Stimulated activated CD8-positive, alpha-beta memory T cell treated with anti-CD3 and anti-CD28 coated beads, Interleukin-2, amount 100 ng/mL, for 48 hours (primary cell): Measurements from ENCODE around the gene UBASH3B.
"Not testable (repeated sequence)": the region's sequence is repeated elsewhere in the genome, so short reads cannot be mapped to it uniquely, and the experiment has no call there.

Experiments used
- DNase-seq, 2 donors: peaks; one replicate each; pipeline ENCODE4 v3.0.0-alpha.2; 2020; ENCODE audit warnings: low read depth in 2 of 2

Gene UBASH3B

GRCh38 chr11:122850076-122850631 lies 194.6 kb downstream of the UBASH3B start:
- peak; percentile 50 to 61 for DNase-seq

- DNase-seq = no peak
Measured at GRCh38 chr11:122851366-122851966, 195.9 kb downstream of the UBASH3B start.

- no peak for DNase-seq
Measured at GRCh38 chr11:122852074-122852795, 196.7 kb downstream of the UBASH3B start.

- no peak for DNase-seq
Measured at GRCh38 chr11:122852796-122853160, 197.3 kb downstream of the UBASH3B start.

GRCh38 chr11:122853261-122853660 lies 197.7 kb downstream of the UBASH3B start:
- DNase-seq = no peak

GRCh38 chr11:122853971-122854446 lies 198.5 kb downstream of the UBASH3B start:
- DNase-seq = no peak

GRCh38 chr11:122861631-122862030 lies 206.1 kb downstream of the UBASH3B start:
- no peak for DNase-seq

GRCh38 chr11:122862091-122862490 lies 206.6 kb downstream of the UBASH3B start:
- DNase-seq = no peak

- not testable (repeated sequence) for DNase-seq
Measured at GRCh38 chr11:122863154-122863553, 207.6 kb downstream of the UBASH3B start.

- DNase-seq = no peak
Measured at GRCh38 chr11:122863704-122864326, 208.3 kb downstream of the UBASH3B start.
